GM11168 (cell line): ENCODE results near the gene ANKRD60.

Source experiments
- in situ Hi-C: fragments of 300-500 bp; cut with MboI; formaldehyde crosslinking; loops from one replicate; pipeline ENCODE4 v1.12.0; 2022; ENCODE audit warnings: low sequenced_read_pairs; ENCODE audit not compliant: unreplicated experiment

ANKRD60 gene

DNA sequence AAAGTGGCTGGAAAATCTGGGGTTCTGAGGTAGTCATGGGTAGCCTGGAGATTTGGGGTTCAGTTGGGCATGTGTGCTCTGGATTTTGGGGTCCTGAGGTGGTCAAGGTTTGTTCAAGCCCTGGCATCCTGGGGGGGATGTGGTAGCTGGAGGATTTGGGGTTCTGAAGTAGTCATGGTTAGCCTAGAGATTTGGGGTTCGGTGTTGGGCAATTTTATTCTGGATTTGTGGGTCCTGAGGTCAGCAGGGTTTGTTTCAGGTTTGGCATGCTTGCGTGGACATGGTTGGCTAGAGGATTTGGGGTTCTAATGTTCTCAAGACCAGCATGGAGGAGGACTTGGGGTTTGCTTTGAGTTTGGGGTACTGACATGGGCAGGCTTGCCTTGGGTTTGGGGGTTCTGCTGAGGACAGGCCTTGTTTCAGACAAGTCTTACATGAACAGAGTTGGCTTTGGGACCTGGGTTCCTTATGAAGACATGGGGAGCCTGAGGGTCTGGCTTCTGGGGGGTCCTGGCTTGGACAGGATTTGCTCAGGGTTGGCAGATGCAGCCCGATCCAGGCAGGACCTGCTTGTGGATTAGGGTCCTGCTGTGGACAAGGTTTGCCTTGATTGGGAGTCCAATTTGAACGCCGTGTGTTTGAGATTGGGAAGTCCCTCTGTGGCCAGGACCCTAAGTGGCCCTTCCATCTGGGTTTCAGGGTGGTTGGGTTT lies 906 bp downstream of the ANKRD60 start:
- in situ Hi-C loops = loop anchor here (25.0 kb wide), 2 partner anchors 435 to 635 kb away; partner anchors contain the start of genes GNAS, GNAS-AS1 and STX16

DNA sequence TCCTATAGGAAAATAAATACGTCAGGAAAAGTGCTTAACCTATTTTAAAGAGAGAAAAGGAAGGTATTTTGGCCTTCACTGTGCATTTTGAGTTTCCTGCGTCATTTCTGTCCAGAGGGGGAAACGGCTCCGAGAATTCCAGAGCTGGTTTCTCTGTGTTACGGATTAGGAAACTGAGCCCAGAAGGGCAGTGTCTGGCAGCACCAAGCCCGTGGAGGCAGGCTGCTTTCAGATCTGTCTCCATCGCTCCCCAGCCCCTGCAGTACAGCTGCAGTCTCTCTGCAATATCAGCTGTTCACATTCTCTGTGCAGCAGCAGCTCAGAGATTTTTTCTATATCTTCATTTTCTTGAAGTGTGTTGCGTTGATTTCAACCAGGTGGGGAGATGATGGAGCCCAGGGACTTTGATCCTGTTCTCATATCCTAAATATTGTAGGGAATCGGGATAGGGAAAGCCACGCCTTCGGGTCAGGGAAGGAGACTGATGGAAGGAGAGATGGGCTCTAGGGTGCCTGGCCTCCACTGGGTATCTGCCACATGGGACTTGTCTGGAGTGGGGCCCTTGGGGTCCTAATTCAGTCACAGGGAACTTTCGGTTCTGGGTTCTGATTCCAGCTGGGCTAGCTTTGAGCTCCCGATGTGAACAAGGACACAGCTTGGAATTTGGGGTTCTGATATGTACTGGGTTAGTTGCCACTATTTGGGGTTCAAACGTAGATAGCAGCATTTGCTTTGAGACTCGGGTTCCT lies 2.8 kb downstream of the ANKRD60 start:
- in situ Hi-C loops = loop anchor here (25.0 kb wide), 2 partner anchors 437 to 637 kb away; partner anchors contain the start of genes GNAS, GNAS-AS1 and STX16

DNA sequence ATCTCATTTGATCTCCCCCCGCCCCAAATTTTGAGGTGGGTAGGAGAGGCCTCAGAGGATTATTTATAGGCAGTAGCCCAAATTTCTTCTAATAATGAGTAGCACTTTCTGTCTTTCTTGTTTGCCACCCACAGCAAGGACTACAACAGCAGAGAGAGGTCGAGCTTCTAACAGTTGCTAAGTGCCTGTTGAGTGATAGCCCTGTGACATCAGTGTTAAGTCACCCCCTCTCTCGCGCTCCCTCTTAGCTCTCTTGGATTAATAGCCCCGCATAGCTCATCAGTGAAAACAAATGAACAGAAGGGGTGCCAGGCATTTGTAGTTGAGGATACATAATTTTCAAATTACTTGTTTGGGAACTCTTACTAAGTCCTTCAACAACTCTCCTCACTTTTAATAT lies 3.5 kb downstream of the ANKRD60 start:
- in situ Hi-C loops = loop anchor here (25.0 kb wide), 3 partner anchors 437 to 863 kb away; partner anchors contain the start of genes GNAS, GNAS-AS1, RAE1 and STX16

DNA sequence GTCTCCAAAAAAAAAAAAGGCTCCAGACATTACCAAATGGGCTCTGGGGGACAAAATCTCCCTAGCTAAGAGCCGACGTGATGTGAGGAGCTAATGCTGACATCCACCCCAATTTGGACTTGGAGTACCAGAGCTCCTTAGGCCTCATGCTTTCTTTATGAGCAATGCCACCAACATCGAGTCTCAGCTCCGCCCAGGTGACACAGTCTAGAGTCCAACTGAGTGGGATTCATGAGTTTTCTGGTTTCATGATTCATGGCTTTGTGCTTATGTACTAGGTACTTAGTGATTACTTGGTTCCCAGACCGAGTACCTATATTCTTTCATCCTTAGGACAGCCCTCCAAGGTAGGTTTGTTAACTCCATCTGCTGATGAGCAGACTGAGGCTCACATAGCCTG lies 4.4 kb downstream of the ANKRD60 start:
- in situ Hi-C loops = loop anchor here (25.0 kb wide), 1 partner anchor 862 kb away; the partner anchor contains the start of gene RAE1

DNA sequence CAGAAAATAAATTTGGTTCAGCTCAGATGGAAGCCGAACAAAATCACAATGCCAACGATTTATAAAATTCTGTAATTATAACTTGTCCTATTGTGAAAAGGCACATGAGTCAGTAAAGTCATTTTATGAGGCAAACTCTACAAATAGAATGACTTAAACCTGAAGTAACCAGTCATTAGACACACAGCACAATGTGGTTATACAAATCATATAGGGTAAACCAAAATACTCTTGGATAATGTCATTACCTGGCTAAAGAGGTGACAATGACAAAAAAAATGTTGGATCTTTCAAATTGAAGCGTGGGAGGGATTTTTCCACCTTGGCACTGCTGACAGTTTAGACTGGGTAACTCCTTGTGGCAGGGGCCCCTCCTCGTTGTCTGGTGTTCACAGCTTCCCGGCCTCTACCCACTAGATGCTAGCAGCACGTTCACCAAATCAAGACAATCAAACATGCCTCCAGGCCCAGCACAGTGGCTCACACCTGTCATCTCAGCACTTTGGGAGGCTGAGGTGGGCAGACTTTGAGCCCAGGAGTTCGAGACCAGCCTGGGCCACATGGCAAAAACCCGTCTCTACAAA lies 5.0 kb downstream of the ANKRD60 start:
- in situ Hi-C loops = loop anchor here (25.0 kb wide), 1 partner anchor 861 kb away; the partner anchor contains the start of gene RAE1

DNA sequence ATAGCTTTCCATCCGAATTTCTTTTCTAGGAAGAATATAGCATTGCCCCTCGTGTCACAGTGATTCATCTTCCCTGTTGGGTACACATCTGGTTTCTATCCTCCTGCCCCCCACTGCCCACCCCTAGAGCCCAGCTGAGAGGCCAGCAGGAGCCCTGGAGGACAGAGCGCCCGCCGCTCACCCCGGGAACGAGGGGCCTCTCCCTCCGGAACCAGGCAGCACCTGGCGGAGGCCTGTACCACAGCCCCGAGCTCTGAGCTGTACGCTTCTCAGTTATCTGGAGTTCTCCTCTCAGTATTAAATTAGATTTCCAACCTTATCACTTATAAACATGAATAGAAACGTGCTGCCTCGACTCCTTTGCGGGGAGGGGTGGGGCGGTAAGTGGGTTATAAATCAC lies 6.0 kb downstream of the ANKRD60 start:
- in situ Hi-C loops = loop anchor here (25.0 kb wide), 1 partner anchor 860 kb away; the partner anchor contains the start of gene RAE1

DNA sequence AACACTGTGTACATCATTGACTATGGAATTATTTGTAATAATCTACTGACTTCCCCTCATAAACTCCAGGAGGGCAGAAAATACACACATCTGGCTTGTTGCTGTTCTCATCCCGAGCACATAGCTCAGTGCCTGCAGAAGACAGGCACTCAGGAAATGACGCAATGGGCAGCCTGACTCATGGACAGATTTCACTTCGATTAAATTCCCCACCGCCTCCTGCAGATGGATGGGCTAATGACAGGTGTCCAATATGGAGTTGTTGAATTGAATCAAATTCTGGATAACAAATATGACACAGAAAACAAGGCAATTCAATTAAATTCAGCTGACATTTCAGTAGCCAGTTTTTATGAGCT lies 9.1 kb downstream of the ANKRD60 start:
- in situ Hi-C loops = loop anchor here (25.0 kb wide), 1 partner anchor 857 kb away; the partner anchor contains the start of gene RAE1

DNA sequence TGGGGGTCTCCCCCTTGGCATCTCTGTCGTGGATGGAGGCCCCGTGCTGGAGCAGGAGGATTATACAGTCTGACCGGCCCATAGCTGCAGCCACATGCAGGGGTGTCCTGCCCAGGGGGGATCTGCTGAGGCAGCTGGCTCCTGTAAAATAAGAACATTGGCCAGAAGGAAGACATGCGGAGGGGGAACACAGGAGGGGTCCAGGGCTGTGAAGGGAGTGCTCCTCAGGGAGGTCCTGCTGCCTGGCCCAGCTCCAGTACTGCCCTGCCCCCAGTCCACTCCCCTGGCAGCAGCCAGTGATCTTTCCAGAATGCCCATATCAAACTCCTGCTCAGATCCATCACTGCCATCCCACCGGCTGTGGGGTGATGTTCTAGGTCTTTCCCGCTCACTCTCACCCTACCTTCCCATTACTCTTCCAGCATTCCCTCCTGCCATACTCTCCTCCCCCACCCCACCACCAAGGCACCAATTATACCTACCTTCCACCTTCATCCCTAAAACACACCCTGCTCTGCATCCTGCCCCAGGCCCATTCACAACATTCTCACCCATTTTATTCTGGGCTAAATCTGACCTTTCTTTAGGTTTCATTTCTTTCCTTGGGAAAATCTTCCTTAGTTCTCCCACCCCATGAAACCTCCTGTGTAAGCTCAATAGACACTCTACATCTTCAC lies 9.7 kb downstream of the ANKRD60 start:
- in situ Hi-C loops = loop anchor here (25.0 kb wide), 1 partner anchor 857 kb away; the partner anchor contains the start of gene RAE1

DNA sequence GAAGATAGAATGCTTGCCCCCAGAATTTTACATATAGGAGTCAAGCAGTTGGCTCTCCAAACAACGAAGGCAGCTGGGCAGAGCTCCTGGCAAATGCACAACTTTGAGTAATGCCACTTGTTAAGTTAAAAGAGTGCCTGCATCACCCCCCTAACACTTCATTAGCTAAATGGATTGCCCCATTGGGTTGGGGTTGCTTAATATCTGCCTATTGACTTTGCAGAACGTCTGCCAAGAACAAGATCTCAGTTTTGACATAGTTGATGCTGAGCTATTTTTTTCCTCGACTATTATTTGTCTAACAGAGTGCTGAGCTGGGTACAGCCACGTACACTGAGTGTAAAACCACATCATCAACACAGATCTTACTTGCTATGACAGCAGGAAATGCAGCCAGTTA lies 12.1 kb downstream of the ANKRD60 start:
- in situ Hi-C loops = loop anchor here (25.0 kb wide), 1 partner anchor 854 kb away; the partner anchor contains the start of gene RAE1

DNA sequence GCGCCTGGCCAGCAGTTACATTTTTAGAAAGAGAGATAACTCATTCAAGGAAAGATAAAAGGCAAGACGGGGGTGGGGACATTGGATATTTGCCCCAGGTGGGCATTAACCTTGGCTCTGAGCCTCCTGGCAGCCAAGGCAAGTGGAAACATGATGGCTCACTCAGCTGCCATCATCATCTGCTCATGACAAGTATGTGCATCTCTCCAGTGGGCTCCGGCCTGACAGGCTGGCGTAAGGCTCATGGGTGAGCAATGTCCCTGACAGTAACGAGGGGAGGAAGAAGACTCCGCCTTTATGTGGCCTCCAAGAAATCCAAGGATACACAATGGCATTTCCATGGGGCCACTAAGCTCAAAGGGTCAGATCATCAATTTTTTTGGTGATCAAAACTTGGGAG lies 13.3 kb downstream of the ANKRD60 start:
- in situ Hi-C loops = loop anchor here (25.0 kb wide), 1 partner anchor 853 kb away; the partner anchor contains the start of gene RAE1

DNA sequence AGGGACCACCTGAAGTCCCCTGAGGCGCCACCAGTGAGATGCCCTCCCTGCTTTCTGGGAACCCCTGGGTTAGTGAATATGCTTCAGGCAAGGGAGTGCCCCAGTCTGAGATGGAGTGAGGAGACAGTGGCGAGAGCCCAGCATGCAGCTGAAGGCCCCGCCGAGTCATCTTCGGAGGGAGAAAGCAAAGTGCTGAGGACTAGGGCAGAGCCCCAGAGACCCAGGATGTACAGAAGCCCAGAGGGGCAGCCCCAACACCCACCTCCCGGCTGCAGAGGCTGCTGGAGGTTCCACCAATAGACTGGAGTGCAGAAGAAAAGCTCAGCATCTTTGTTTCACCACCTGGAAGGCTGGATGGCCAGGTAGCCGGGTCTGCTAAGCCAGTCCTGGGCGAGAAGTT lies 14.1 kb downstream of the ANKRD60 start:
- in situ Hi-C loops = loop anchor here (25.0 kb wide), 1 partner anchor 852 kb away; the partner anchor contains the start of gene RAE1

DNA sequence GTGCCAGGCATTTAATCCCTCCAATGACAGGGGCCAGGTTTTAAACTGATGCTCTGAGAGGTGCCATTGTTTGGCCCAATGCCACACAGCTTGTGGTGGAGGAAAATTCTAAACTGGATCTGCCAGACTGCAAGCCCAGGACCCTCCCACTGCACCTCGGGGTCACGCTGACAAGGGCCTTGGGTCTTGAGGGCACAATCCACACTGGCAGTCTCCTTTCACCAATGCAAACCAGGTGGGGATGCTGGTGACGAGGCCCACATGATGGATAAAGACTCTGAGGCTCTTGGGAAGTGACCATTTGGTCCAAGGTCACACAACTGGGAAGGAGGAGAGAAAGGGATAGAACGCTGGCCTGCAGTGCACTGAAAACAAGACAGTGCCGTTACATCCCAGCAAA lies 14.7 kb downstream of the ANKRD60 start:
- in situ Hi-C loops = loop anchor here (25.0 kb wide), 1 partner anchor 851 kb away; the partner anchor contains the start of gene RAE1

DNA sequence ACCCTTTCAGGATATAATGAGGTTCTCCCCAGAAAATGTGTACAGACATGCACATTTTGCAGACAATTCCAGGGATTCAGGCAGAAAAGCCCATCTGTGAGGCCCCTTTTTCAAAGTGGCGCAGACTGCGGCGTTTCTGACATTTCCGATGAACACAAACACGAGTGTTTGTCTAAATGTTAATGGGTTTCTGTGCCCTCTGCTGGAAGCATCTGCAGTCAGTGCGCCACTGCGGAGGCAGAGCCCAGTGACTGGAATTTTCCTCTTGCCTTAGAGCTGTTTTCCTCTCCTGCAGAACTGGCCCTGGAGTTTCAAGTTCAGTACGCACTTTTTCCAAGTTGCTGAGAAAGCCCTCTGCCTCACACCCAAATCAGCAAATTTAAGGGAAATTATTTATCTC lies 15.3 kb downstream of the ANKRD60 start:
- in situ Hi-C loops = loop anchor here (25.0 kb wide), 1 partner anchor 851 kb away; the partner anchor contains the start of gene RAE1

DNA sequence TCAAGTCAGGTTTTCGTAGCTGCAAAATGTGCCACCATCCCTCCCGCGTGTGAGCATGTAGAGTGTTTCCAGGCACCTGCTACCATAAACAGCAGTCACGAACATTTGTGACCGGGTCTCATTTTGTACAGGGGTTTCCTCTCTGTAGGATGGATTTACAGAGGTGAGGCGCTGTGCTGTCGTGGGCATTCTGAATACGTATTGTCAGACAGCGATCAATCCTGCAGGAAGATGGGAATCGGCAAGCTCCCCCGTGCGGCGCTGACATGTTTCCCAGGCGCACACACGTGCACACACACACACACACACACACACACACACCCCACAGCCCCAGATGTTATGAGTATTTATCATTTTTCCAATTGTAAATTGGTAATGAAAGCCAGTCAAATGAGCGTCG lies 15.8 kb downstream of the ANKRD60 start:
- in situ Hi-C loops = loop anchor here (25.0 kb wide), 1 partner anchor 850 kb away; the partner anchor contains the start of gene RAE1

DNA sequence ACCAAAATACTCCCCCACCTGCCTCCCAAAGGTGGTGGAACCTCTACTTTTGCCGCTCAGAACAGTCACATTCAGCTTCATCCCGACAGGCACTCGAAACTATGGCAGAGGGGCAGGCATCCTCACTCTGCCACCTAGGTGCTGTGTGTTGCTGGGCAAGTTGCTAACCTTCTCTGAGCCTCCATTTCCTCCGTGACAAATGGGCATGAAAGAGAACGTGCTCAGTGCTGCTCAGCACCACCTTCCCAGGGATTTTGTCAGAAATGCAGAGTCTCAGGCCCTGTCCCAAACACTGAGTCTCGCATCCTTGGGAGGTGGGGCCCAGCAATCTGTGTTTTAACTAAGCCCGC lies 18.1 kb downstream of the ANKRD60 start:
- in situ Hi-C loops = loop anchor here (25.0 kb wide), 1 partner anchor 848 kb away; the partner anchor contains the start of gene RAE1

DNA sequence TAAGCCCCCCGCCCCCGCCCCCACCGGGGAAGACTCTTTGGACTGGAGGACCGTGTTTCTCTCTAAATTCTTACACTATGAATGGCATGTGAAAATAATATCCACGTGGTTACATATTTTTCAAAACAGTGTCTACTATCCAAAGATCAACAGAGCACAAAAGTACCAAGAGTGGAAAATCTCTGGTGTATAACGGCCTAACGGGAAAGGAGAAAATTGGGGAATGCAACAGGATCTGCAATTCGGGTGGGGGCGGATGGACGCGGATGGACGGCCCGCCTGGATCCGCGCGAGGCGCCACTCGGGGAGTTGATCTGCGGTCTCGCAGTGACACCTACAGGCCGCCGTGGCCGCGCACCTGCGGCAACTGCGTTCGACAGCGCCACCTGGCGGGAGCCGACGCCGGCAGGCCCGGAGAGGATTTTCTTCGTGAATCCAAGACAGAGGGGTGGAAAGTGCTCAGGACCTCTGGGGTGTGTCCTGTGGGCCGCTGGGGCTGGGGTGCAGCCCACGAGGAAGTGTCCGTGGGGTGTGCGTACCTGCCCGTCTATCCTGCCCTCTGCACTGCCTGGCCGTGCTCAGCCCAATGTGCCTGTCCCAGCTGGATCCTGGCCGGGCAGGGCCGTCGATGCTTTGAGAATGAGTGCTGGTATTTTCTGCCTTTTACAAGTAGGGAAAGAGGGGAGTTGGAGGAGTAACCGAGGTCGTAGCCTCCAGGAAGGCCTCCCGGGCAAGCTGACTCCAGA lies 18.6 kb downstream of the ANKRD60 start:
- in situ Hi-C loops = loop anchor here (25.0 kb wide), 1 partner anchor 848 kb away; the partner anchor contains the start of gene RAE1

DNA sequence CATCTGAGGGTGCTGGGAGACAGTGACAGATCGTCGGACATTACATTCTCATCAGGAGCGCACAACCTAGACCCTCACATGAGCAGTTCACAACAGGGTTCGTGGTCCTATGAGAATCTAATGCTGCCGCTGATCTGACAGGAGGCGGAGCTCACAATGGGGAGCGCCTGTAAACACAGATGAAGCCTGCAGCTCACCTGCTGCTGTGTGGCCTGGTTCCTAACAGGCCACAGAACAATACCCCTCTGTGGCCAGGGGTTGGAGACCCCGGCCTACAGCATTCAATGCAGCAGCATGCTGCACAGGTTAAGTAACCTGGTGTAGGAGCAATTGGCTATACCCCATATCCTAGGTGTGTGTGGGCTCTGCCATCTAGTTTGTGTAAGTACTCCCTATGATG lies 19.5 kb downstream of the ANKRD60 start:
- in situ Hi-C loops = loop anchor here (25.0 kb wide), 1 partner anchor 847 kb away; the partner anchor contains the start of gene RAE1

DNA sequence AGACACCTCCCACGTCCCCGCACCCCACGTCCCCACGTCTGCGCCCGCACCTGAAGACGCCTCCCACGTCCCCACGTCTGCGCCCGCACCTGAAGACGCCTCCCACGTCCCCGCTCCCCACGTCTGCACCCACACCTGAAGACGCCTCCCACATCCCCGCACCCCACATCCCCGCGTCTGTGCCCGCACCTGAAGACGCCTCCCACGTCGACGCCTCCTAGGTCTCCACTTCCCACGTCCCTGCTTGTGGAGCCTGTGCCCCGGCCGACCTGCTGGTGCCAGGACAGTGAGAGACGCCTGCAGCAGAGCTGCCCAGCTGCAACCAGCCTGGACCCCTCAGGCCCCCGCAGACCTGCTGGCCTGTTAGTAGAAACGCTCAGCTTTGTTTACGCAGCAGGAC lies 22.6 kb downstream of the ANKRD60 start:
- in situ Hi-C loops = loop anchor here (25.0 kb wide), 1 partner anchor 844 kb away; the partner anchor contains the start of gene RAE1

DNA sequence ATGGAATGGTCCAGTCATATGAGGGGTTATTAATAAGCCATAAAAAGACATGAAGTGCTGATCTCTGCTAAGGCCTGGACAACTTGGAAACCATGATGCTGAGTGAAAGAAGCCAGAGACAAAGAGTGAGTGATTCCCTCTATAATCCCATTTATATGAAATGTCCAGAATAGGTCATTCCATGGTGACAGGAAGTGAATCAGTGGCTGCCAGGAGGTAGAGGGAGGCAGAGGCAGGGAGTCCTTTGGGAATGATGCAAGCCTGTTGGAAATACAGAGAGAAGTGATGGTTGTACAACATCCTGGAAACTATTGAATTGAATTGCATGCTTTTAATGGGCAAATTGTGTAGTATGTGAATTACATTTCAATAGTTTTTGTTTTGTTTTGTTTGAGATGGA lies 26.4 kb downstream of the ANKRD60 start:
- in situ Hi-C loops = loop anchor here (25.0 kb wide), 1 partner anchor 840 kb away; the partner anchor contains the start of gene RAE1
